Chondrocyte (in vitro differentiated cells): ENCODE results near the gene ADAMTSL1. TPM values are rescaled to one million over a fixed set of nuclear protein-coding genes. Genes with fewer than 3 reads are reported as not detected.

Source experiments
- DNase-seq: peaks from one replicate; pipeline ENCODE4 v3.0.0; 2021; ENCODE audit warnings: mixed read lengths, low spot score
- H3K27ac Mint-ChIP-seq: one replicate; pipeline ENCODE4 v1.8.0; 2021; ENCODE audit warnings: mild to moderate bottlenecking, moderate library complexity, mixed read lengths; ENCODE audit not compliant: unreplicated experiment
- H3K27me3 Mint-ChIP-seq: 2 replicates; pipeline ENCODE4 v1.8.0; 2021; ENCODE audit warnings: low read depth, mixed read lengths
- H3K36me3 Mint-ChIP-seq: 2 replicates; pipeline ENCODE4 v1.8.0; 2021; ENCODE audit warnings: low read depth, mixed read lengths
- H3K4me1 Mint-ChIP-seq: 2 replicates; pipeline ENCODE4 v1.8.0; 2021; ENCODE audit warnings: low read depth, mild to moderate bottlenecking, mixed read lengths
- H3K4me3 Mint-ChIP-seq: one replicate; pipeline ENCODE4 v1.8.0; 2021; ENCODE audit warnings: mild to moderate bottlenecking, moderate library complexity, mixed read lengths; ENCODE audit not compliant: unreplicated experiment
- H3K9me3 Mint-ChIP-seq: 2 replicates; pipeline ENCODE4 v1.8.0; 2021; ENCODE audit warnings: low read depth, mixed read lengths
- CTCF ChIP-seq: fragments of 200-600 bp; sonication (generic); IDR thresholded peaks from 2 replicates; pipeline ENCODE4 v1.5.0; 2021; ENCODE audit warnings: antibody characterized with exemption, mild to moderate bottlenecking, moderate library complexity
- total RNA-seq: library from RNA; stranded (reverse); gene quantifications from 3 replicates; pipeline ENCODE4 v1.2.1, GENCODE V29; 2021

ADAMTSL1 gene
- total RNA-seq, 1 donor from 2014 or later = 1.0 TPM

- no peak for DNase-seq
- H3K36me3 Mint-ChIP-seq = no peaks in the 10 kb centered on the region
- peaks cover 6% of the 10 kb centered on the region for H3K27me3 Mint-ChIP-seq
- H3K27ac Mint-ChIP-seq = no peak overlapping the region
- H3K4me3 Mint-ChIP-seq = no peak overlapping the region
- no peak for TF ChIP-seq CTCF
- H3K4me1 Mint-ChIP-seq = no peaks in the 10 kb centered on the region
- no peaks in the 10 kb centered on the region for H3K9me3 Mint-ChIP-seq
These were observed 295.1 kb downstream of the ADAMTSL1 start for GRCh38 chr9:18768951-18769622.

GRCh38 chr9:18770131-18770908 is 296.4 kb downstream of the ADAMTSL1 start:
- Mint-ChIP-seq H3K27ac (no peak overlapping the region), H3K27me3 (peaks cover 6% of the 10 kb centered on the region), H3K4me3 (no peak overlapping the region), H3K36me3 (no peaks in the 10 kb centered on the region), H3K9me3 (no peaks in the 10 kb centered on the region), H3K4me1 (no peaks in the 10 kb centered on the region)
- DNase-seq = no peak
- TF ChIP-seq CTCF = no peak

- Mint-ChIP-seq H3K36me3 (no peaks in the 10 kb centered on the region), H3K9me3 (no peaks in the 10 kb centered on the region), H3K4me1 (peaks cover 4% of the 10 kb centered on the region), H3K4me3 (no peak overlapping the region), H3K27me3 (peaks cover 6% of the 10 kb centered on the region), H3K27ac (no peak overlapping the region)
- no peak for DNase-seq
- no peak for TF ChIP-seq CTCF
These were observed 297.1 kb downstream of the ADAMTSL1 start for GRCh38 chr9:18771011-18771410.

- DNase-seq = no peak
- Mint-ChIP-seq H3K4me1 (peaks cover 10% of the 10 kb centered on the region), H3K27me3 (peaks cover 6% of the 10 kb centered on the region), H3K9me3 (no peaks in the 10 kb centered on the region), H3K27ac (no peak overlapping the region), H3K36me3 (no peaks in the 10 kb centered on the region), H3K4me3 (no peak overlapping the region)
- no peak for TF ChIP-seq CTCF
These were observed 297.8 kb downstream of the ADAMTSL1 start for GRCh38 chr9:18771763-18772162.

- Mint-ChIP-seq H3K4me1 (peaks cover 10% of the 10 kb centered on the region), H3K27me3 (peaks cover 6% of the 10 kb centered on the region), H3K27ac (no peak overlapping the region), H3K36me3 (no peaks in the 10 kb centered on the region), H3K9me3 (no peaks in the 10 kb centered on the region), H3K4me3 (no peak overlapping the region)
- DNase-seq = no peak
- TF ChIP-seq CTCF = no peak
These were observed 301.3 kb downstream of the ADAMTSL1 start for GRCh38 chr9:18775241-18775640.
